Stimulated activated CD8-positive, alpha-beta memory T cell treated with anti-CD3 and anti-CD28 coated beads, Interleukin-4, amount 100 ng/mL, for 4 hours (primary cell): Measurements from ENCODE around the gene IL9.

ENCODE experiments used
- DNase-seq, 2 donors: peaks; one replicate each; pipeline ENCODE4 v3.0.0-alpha.2; 2020; ENCODE audit warnings: low read depth in 2 of 2, low spot score in 1 of 2

The IL9 gene

DNA sequence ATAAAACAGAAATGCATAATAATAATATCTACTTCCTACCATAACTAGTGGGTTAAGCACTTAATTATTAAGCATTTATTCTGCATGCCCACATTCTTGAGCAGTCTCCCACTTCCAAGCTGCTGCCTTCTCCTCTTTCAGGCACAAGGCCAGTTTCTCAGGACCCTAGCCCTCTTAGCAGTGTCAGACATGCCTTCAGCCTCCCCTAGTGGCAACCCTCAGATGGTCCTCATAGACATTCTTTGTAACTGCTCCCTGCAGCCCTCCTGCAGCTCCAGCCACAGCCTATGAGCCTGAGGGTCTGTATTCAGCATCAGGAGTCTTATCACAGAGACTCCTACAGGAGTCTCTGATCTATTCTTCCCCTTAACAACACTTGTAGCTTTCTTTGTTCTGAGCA is 3.9 kb downstream of the IL9 start:
- DNase-seq, result no peak

DNA sequence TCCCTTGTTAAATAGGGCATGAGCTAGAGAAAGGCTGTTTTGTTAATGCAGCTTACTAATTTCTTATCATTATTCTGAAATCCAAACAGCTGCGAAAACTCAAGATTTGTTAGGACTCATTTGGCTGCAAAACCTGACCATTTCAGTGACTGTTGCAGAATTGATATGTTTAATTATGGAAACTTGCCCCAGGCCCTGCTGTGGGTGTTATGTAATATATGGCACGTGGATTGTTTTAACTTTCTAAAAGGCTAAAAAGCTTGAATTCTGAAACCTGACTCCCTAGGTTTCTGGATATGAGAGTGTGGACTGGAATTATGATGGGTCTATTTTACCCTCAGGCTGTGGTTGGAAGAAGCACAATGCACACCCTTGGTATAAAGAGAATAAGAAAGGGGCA is 4.4 kb downstream of the IL9 start:
- DNase-seq, result no peak

DNA sequence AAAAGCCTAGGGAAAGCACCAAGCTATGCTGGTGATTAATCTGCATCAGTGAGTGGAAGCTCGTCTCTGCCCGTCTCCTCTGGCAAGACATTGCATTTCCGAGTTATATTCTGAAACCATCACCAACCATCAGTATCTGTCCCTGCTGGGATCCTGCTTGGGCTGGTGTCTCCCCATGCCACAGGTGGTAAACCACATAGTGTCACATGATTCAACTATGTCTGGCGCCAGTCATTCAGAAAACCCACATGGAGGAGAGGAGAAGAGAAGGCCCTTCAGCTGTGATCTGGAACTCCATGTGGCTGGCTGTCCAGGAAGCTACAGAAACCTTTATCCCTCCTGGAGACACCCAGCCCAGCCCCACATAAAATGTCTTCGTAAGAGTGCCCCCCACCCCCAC is 4.8 kb downstream of the IL9 start:
- DNase-seq, result no peak

DNA sequence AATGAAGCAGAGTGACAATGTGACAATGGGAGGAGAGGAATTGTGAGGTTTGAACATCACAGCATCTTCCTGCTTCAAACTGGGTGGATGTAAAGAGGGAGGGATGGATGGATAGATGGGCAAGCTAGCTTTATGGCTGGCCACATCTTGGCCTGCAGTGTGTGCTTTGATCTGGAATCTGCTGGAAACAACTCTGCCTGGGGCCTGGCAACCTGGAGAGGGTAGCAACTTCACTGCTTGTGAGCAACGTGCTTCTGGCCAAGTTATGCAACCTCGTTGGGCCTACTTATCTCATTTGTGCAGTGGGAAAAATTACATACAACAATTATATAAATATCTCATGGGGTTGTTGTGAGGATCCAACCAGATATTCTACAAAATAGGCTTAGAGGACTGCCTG is 5.3 kb downstream of the IL9 start:
- no peak for DNase-seq

DNA sequence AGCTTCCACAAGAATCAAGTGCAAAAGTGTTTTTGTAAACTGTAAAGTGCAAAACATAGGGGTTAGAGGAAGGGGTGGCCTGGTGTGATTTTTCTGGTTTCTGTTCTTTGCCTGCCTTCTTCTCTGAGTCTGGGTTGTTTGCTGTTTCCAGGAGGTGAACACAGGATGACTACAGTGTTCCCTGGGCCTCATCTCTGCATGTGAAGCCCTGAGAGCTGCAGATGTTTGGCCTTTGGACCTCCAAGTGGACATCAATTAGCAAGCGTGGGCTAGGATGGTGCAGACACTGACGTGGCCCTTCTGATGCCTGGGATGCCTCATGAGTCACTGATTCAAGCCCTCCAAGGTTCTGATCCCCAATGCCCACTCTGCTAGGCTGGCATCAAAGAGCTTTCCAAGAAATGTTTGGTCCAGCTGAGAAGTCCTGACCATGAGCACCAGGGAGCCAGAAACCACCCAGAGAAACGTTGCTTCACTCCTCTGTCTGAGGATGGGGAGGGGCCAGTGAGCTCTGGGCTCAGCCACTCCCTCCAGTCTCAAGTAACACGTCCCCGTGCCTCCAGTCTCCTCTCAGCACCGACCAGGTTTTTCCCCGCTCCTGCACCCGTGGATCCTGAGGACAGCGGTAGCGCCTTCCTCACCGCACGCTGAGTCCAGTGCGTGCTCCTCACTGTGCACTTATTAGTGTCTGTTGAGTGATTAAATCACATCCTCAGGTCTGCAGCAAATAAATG is 7.6 kb downstream of the IL9 start:
- DNase-seq, result no peak

DNA sequence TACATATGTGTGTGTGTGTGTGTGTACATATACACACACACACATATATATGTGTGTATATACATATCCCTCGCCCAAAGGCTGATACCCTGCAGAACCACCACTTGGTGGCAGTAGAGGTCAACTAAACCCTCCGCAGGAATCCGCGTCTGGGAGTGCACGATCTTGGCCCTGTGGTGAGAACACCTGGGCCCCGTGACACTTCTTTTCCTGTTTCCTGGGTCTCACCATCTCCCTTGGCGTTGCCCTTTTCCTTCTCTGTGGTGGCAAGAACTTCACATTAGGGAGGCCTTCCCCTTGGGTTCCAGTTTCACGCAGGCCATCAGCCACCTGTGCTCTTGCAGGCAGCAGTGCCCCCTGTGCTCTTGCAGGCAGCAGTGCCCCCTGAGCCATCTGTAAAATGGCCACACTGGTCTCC is 8.2 kb downstream of the IL9 start:
- DNase-seq, result peak; percentile 2 to 4

DNA sequence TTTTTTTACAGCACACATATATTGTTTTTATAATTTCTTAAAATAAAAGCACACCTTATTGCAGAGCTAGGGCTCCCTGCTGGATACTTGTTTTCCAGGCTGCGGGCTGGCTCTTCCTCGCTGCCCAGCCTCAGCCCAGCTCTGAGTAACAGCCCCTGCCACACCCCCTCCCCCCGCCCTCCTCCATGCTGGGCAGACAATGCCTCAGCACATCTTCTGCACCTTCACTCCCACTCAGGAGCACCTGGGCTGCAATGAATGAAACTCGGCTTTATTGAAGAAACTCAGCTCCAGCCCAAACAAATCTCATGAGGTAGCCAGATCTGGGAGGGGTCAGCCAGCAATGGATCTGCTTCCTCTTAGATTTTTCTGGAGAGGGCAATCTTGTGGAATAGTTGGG is 9.5 kb downstream of the IL9 start:
- DNase-seq, result no peak

DNA sequence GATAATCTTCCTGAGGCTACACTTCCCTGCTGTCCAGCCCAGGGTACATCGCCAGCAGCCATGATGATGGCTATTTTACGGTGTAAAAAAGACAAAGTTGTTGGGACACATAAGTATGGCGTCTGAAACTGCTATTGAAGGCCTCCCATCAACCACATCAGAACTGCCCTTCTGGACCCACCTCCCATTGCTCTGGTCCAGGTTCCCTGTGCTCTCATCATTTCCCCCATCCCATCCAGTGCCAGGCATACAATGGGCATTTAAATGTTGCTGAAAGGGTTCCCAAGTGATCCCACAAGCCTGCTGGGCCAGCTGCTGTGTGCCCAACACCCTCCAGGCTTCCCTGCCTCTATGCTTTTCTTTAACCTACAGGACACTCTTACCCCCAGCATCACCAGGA is 10.6 kb downstream of the IL9 start:
- DNase-seq, result no peak

DNA sequence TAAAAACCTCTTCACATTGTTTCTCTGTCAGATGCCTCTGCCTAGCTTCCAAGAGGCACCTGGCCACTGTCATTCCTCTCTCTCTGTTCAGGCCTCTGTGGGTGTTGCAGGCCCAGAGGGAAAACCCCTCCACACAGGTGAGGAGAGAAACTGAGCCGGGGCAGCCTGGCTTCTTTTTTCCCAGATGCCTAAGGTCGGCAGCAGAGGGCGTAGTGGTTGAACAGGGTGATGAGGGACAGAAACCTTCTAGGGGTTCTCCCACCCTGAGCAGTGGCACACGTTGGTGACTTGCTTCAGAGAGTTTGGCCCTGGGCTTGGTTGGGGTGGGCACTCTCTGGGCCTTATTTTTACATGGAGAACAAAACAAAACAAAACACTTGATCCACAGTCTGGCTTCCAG is 12.2 kb downstream of the IL9 start:
- no peak for DNase-seq

DNA sequence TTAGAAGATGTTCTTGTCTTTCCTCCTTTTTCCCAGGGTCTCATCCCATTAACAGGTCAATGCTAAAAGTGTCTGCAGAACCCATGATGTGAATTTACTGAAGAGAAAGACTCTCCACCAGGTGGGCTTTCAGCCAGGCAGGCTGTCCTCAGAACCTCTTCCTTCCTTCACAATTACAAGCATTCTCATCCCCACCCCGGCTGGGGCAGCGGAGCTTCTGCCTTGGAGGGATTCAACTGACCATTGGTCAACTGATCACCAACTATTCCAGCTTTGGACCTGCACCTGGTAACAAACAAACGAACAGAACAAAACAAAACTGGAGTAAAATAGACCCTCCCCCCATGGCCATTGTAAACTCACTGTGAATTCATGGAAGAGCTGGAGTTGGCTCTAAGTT is 12.6 kb downstream of the IL9 start:
- DNase-seq, result no peak

DNA sequence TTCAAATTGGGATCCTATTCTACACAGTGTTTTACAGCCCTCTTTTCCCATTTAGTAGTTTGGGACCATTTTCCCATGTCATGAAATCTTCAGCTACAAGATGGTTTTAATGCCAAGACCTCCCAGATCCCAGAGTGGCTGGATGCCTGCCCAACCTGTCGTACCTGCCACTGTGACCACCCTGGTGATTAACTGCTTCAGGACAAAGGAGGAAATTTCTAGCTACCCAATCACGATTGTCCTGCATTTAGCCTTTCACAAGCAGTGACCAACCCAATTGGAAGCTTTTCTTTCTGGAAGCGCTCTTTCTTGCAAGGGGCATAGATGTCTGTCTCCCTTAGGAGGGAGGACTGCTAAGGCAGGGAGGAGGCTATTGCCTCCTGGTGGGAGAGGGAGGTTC is 13.8 kb downstream of the IL9 start:
- DNase-seq, result no peak

DNA sequence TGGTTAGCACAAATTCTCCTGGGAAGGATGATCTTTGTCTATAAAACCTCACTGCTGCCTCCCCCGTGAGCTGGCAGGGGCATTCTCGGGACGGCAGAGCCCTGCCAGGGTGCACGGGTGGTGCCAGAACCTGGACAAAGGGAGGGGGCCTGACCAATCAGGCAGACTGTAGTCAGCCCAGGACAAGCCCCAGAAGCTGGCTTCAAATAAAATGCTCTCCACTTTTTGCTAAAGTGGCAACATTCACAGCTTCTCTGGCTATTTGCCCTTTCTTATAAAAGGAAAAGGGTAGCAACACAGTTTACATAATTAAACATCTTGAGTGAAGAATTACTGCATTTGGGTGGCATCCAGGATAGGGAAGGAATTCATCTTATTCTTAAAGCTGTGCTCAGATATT is 14.4 kb downstream of the IL9 start:
- DNase-seq, result no peak

DNA sequence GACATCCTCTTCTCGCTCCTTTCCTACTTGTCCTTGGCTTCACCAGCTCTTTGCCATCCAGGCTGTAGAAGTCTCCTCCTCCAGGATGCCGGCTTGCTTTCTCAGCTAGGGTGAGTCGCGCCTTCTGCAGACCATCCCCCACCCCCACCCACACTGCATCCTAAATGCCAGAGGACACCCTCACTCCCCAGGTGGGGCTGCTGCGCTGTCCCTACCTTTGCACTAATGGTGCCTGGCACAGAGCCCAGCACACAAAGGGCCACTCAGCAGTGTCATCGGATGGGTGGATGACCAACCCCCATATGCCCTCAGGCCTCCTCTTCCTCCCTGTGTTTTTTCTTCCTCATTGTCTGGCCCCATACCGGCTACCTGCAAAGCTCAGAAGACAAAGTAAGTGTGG is 14.8 kb downstream of the IL9 start:
- no peak for DNase-seq

DNA sequence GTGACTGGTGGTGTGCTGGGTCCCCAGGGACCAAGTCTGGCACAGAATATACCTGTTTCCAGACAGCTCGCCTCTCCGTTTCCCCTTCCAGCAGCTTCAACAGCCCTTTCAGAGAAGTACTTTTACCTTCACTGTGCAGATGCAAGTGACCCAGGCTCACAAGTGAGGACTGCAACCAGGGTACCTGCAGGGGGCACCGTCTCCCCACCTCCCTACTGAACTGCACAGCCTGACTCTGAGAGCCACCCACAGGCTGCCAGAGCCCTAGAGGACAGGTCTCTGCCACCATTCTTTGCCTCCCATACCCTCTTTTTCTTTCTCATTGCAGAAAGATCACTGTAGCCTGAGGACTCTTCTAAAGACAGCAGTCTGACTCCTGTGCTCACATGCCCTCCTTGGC is 15.4 kb downstream of the IL9 start:
- no peak for DNase-seq

DNA sequence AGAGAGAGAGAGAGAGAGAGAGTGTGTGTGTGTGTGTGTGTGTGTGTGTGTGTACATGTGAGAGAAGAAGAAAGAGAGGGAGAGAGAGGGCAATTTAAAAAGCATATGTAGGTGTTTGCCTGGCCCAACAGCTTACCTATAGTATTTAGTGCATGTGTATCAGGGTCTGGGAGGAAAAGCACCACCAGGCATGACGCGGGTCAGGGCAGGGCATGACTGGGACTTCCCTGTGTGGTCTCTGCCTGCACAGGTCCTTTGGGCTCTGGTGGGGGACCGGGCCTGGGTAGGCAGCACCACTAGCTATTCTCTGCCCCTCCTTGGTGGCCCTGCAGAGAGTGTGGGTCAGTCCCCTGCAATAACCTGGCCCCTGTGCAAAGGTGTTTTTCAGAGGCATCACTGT is 16.1 kb downstream of the IL9 start:
- DNase-seq, result no peak

DNA sequence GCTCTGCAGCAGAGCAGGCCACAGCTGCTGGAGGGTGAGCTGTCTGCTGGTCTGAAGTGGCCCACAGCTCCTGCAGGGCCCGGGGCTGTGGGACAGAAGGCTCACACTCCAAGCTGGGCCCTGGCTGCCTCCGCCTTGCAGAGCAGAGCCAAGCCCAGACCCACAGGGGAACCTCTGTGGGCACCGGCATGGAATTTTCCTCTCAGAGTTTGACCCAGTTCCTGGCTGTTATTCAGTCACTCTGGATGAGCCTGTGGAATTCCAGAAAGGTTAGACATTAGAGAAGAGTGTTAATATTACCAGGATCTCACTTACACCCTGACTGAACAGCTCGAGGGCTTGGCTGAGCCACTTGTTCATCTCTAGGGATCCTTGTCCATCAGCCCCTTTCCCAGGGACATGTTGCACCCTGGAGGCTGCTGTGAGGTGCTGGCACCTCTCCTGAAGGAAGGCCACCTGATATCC is 17.5 kb downstream of the IL9 start:
- no peak for DNase-seq

DNA sequence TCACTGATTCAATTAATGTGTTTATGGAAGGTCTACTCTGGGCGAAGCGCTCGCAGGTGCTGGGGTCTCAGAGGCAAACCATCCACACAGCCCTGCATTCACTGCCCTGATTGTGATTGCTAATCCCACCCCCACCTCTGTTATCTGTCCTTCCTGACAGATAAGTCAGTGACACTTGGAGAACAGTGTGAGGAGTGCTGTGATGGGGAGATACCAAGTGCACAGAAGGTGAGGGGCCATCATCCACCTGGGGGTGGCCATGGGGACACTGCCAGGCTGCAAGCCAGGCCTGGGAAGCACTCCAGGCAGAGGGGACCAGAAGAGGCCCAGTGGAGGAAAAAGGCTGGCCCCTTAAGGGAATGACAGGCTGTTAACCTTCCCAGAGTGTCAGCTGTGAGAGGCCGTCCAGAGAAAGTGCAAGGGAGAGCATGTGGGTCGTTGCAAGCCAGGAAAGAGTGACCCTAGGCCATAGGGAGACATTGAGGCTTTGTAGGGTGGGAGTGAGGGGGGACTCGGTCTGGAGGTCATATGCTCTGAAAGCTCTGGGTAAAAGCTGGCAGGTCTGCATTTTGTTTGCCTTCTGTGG is 18.0 kb downstream of the IL9 start:
- DNase-seq, result no peak

DNA sequence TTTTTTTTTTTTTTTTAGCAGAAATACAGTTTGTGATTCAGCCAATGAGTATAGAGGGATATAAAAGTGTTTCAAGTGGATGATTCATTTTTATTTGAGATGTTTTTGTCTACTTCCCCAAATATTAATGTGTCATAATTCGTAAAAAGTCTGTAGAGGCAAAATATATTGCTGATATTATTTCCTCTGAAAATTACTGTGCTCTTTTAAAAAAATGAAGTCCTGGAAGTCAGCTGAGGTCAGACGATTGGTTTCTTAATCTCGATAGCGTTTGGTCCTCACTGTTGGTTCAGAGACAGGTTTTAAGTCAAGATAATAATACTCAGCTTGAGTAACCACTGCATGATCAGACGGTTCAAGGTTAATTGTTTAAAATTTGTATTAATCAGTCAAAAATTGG is 19.5 kb downstream of the IL9 start:
- no peak for DNase-seq

DNA sequence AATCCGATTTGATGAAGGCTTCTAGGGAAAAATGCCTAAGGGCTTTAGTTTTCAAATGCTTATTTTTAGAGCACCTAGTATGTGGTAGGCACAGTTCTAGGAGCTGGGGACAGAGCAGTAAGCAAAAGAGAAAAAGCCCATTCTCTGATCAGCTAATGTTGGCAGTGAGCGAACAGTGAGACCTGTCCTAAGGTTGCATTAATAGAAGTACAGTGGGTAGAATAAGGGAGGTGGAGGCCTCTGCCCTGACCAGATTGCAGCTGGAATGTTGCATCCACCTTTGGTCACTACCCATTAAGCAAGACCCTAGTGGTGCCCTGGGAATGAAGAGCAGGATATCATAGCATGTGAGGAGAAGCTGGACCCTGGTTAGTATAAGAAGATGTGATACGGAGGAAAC is 20.1 kb downstream of the IL9 start:
- no peak for DNase-seq

DNA sequence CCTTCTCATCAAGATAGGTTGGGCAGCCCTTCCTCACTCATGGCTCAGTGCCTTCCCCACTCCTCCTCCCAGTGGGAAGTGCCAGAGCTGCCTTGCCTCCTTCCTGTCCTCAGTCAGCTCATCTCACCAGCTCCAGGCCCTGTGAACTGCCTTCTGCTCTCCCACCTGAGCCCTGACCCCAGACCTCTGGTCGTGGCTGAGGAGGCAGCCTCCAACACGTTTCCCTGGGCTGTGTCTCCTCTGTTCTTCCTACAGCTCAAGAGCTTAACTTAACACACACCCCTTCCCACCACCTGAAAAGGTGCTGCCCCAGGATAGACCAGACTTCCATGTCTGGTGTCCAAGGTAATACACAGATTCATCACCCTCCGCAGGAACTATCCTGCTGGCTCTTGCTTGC is 21.2 kb downstream of the IL9 start:
- DNase-seq, result no peak

DNA sequence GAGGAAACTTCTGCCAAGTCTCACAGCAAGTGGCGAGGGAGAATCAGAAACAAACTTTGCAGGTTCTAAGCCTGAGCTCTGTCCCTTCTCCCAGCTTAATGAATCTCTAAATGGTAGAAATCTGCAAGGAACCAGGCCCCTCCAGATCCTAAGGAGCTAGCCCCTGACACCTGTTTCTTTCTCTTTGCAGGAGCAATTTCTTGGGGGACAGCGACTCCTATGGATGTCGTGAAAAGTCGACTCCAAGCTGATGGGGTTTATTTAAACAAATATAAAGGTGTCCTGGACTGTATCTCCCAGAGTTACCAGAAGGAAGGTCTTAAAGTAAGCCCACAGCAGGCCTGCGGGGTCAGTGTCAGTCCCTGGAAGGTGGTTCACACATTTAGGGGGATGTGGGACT is 21.8 kb downstream of the IL9 start:
- DNase-seq, result no peak

DNA sequence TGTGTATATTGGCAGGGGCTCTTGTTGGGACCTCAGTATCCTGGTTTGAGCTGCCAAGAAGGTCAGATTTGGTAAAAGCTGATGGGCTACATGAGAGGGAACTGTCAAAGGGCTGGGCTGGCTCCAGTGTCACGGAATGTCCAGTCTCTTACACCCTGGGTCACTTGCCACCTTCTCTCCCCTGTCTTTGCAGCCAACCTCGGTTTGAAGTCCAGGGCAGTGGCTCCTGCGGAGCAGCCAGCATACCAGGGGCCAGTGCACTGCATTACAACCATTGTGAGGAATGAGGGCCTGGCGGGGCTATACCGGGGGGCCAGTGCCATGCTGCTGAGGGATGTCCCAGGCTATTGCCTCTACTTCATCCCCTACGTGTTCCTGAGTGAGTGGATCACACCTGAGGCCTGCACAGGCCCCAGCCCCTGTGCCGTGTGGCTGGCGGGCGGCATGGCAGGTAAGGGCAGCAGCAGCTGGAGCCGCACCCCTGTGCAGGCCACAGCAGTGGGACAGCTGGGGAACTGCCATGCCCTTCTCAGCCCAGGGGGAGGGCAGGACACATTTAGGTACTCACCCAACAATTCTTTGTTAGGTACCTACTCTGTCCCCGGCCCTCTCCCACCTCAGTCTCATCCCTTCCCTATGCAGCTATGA is 24.2 kb downstream of the IL9 start:
- no peak for DNase-seq

DNA sequence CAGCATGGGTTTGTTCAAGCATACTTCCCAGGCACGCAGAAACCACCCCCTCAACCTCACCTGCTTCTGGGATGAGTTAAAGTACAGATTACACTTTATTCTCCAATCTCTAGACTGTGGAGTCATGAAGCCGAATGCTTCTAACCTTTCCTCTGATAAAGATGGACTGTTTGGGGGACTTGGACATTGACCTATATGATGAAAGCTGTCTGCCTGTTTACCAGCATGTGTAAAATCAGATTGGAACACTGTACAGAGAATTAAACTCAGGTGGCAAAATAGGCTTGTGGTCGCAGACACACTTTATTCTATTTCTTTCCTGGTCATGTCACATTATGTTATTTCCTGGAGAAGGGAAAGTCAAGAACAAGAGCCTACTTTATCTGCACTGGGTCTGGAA is 25.7 kb downstream of the IL9 start:
- DNase-seq, result no peak
